Measurements from ENCODE around the gene TUBGCP6.

GRCh38 chr22:50171965-50172421 lies 72.8 kb downstream of the TUBGCP6 start:
- TF ChIP-seq CTCF (conservative IDR thresholded peaks at IDR 0.05; ENCODE audit: low read depth in 2 of 2) = no peak
- no peak for TF ChIP-seq EZH2phosphoT487 (IDR thresholded peaks at IDR 0.05; ENCODE audit: unreplicated experiment)
